ENCODE measurements around the gene APOL5. TPM values are rescaled to one million over a fixed set of nuclear protein-coding genes. Genes with fewer than 3 reads are reported as not detected.

APOL5 gene
- total RNA-seq, 2 experiments from 2014 or later, result not detected

Other genes with a start within 250 kb of the APOL5 start
- gene RASD2, start 177.0 kb upstream of the APOL5 start, total RNA-seq, result under 1 TPM; 0.06 to 0.16 TPM
- gene MB, start 100.5 kb upstream of the APOL5 start, total RNA-seq, result not detected
- 10 to 100 TPM; 54.9 to 55.8 TPM for gene APOL6, start 69.4 kb upstream of the APOL5 start, total RNA-seq

All from activated naive CD8-positive, alpha-beta T cell treated with anti-CD3 and anti-CD28 coated beads for 36 hours (primary cell).